Esophagus squamous epithelium (tissue), 5 donors: Measurements from ENCODE around the gene CHST8. TPM values are rescaled to one million over a fixed set of nuclear protein-coding genes. Genes with fewer than 3 reads are reported as not detected.

Experiments used
- DNase-seq: peaks from one replicate; lab custom pipeline; 2025; lab: John Stamatoyannopoulos, UW
- H3K27ac ChIP-seq, 4 donors: fragments of 200-600 bp; sonication (generic); one replicate each; pipeline ENCODE4 v1.5.1; 2016 to 2019; ENCODE audit warnings: mild to moderate bottlenecking in 1 of 4
- H3K27me3 ChIP-seq, 4 donors: fragments of 200-600 bp; sonication (generic); 1 replicate in 3 of 4; 2 replicates in 1 of 4; pipeline versions ENCODE4 v1.5.1 to v1.6.0; 2017 to 2021; ENCODE audit warnings: antibody characterized with exemption in 1 of 4
- H3K36me3 ChIP-seq, 3 donors: fragments of 200-600 bp; sonication (generic); one replicate each; pipeline ENCODE4 v1.5.1; 2016 to 2019
- H3K4me1 ChIP-seq, 3 donors: fragments of 200-600 bp; sonication (generic); one replicate each; pipeline ENCODE4 v1.5.1; 2017 to 2019
- H3K4me3 ChIP-seq, 4 donors: fragments of 200-600 bp; sonication (generic); 1 replicate in 3 of 4; 2 replicates in 1 of 4; pipeline ENCODE4 v1.5.1; 2016 to 2019; ENCODE audit warnings: mild to moderate bottlenecking in 2 of 4, moderate library complexity in 1 of 4
- H3K9me3 ChIP-seq, 3 donors: fragments of 200-600 bp; sonication (generic); one replicate each; pipeline ENCODE4 v1.5.1; 2016 to 2019
- POLR2A ChIP-seq, 4 donors: fragments of 450-650 bp; IDR thresholded peaks; one replicate each; pipeline ENCODE4 v1.6.1; 2017; ENCODE audit warnings: antibody characterized with exemption in 4 of 4, mild to moderate bottlenecking in 4 of 4, moderate library complexity in 3 of 4
- WGBS, 2 donors: methylation state at CpG; one replicate each; pipeline ENCODE4 v1.1.5; 2018; 5-methylcytosine and 5-hydroxymethylcytosine counted together
- intact Hi-C: fragments of 100-400 bp; cut with DNase I; formaldehyde crosslinking; loops from one replicate; pipeline ENCODE4 v1.15.0; 2022
- total RNA-seq, 4 donors: library from RNA; depleted of rRNA; stranded (reverse); fragments of >200 nt; gene quantifications; one replicate each; pipeline ENCODE4 v1.1.0, GENCODE V29; 2016
- TF ChIP-seq, protein P1 (sequence below), 6 experiments: fragments of 450-650 bp in 4 of 6; fragments of 200-600 bp in 2 of 6; sonication (generic) in 2 of 6; IDR thresholded peaks; one replicate each; pipeline ENCODE4 v1.5.1; 2016 to 2019; ENCODE audit warnings: antibody characterized with exemption in 6 of 6, mild to moderate bottlenecking in 4 of 6, moderate library complexity in 4 of 6
- donor health status: DM: yes; HTN: yes; CAD: no.

Gene CHST8
- total RNA-seq, 4 donors from 2014 or later = 0.38 TPM; not detected in 3

DNA sequence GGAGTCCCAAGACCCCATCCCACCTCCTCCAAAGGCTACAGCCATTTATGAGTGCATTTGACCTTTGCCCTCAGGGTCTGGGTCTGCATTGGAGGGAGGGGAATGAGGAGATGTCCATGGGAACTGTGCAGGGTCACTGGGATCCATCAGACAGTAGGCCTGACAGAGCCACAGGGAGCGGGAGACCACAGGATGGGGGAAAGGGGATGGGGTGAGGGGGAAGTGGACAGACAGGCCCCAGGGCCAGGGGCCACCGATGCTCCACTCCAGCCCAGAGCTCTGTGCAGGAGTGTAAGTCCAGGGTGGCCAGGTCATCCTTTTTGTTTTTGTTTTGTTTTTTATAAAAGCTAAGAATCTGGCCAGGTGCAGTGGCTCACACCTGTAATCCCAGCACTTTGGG is 82.5 kb downstream of the CHST8 start:
- Histone ChIP-seq H3K4me1 (no peaks in the 10 kb centered on the region), H3K9me3 (no peaks in the 10 kb centered on the region), H3K27ac (no peak overlapping the region), H3K27me3 (peaks cover 0 to 18% (median 0%) of the 10 kb centered on the region in 4 donors), H3K4me3 (no peak overlapping the region), H3K36me3 (no peaks in the 10 kb centered on the region)
- intact Hi-C loops = no loop called here
- TF ChIP-seq, protein P1, sequence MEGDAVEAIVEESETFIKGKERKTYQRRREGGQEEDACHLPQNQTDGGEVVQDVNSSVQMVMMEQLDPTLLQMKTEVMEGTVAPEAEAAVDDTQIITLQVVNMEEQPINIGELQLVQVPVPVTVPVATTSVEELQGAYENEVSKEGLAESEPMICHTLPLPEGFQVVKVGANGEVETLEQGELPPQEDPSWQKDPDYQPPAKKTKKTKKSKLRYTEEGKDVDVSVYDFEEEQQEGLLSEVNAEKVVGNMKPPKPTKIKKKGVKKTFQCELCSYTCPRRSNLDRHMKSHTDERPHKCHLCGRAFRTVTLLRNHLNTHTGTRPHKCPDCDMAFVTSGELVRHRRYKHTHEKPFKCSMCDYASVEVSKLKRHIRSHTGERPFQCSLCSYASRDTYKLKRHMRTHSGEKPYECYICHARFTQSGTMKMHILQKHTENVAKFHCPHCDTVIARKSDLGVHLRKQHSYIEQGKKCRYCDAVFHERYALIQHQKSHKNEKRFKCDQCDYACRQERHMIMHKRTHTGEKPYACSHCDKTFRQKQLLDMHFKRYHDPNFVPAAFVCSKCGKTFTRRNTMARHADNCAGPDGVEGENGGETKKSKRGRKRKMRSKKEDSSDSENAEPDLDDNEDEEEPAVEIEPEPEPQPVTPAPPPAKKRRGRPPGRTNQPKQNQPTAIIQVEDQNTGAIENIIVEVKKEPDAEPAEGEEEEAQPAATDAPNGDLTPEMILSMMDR (IDR thresholded peaks at IDR 0.05) = no peak
- TF ChIP-seq POLR2A (IDR thresholded peaks at IDR 0.05) = no peak
- no peak for DNase-seq
- WGBS, 2 donors = 68 to 93% methylated on average over 2 of the region's 2 CpGs

DNA sequence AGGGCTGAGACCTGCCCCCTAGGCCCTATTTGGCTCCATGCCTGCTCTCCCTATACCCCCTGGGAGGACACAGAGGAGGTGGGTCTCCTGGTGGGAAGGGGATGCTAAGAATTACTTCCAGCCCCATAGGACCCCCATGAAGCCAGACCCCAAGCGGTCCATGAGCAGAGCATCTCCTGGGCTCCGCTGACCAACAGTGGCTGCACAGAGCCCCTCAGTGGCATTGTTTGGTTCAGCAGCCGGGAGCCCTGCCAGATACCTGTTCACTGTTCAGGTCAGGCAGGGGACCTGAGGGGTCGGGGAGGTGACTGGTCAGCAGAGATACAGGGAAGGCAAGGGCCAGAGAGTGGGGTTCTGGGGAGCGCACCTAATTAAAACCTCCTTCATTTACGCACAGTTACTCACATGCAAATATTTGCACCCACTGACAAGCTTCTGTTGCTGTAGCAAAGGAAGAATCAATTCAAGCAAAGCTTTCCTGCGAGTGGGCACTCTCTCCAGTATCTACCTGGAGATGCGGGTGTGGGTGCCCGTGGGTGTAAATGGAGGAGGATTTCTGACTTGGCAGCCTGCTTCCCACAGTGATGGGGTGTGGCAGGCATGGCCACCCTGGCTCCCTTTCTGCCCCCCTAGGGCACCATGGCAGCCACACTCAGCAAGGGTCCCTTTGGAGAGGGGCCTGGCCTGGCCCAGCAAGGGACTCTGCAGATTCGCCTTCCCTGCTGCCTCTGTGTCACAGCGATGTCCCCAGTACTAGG is 83.5 kb downstream of the CHST8 start:
- Histone ChIP-seq H3K27ac (no peak overlapping the region), H3K36me3 (no peaks in the 10 kb centered on the region), H3K27me3 (peaks cover 0 to 18% (median 0%) of the 10 kb centered on the region in 4 donors), H3K4me3 (no peak overlapping the region), H3K9me3 (no peaks in the 10 kb centered on the region), H3K4me1 (no peaks in the 10 kb centered on the region)
- intact Hi-C loops = no loop called here
- 60 to 79% methylated on average over 4 to 11 of the region's 11 CpGs for WGBS, 2 donors
- no peak for DNase-seq
- no peak for TF ChIP-seq POLR2A (IDR thresholded peaks at IDR 0.05)
- TF ChIP-seq, protein P1 (IDR thresholded peaks at IDR 0.05) = no peak

DNA sequence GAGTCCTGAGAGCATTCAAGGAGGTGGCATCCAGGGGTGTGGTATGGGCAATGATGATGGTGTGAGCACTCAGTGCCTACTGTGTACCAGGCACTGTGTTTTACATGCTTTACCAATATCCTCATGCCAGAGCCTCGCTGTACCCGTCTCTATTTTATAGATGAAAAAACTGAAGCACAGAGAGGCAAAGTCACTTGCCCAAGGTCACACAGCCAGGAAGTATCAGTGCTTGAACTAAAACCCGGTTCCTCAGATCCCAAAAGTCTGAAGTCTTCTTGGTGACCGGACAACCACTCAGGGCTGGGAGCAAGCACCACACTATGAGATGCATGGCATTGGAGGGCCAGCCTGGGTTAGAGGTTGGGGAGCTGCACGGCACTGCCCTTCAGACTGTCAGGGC is 84.1 kb downstream of the CHST8 start:
- no peak overlapping the region for H3K27ac ChIP-seq
- H3K9me3 ChIP-seq = no peaks in the 10 kb centered on the region
- H3K4me3 ChIP-seq = no peak overlapping the region
- 57 to 77% methylated on average over 4 to 5 of the region's 5 CpGs for WGBS, 2 donors
- H3K27me3 ChIP-seq = peaks cover 0 to 14% (median 0%) of the 10 kb centered on the region in 4 donors
- no peak for DNase-seq
- no peaks in the 10 kb centered on the region for H3K36me3 ChIP-seq
- intact Hi-C loops = no loop called here
- TF ChIP-seq, protein P1 (IDR thresholded peaks at IDR 0.05) = no peak
- no peak for TF ChIP-seq POLR2A (IDR thresholded peaks at IDR 0.05)
- no peaks in the 10 kb centered on the region for H3K4me1 ChIP-seq

DNA sequence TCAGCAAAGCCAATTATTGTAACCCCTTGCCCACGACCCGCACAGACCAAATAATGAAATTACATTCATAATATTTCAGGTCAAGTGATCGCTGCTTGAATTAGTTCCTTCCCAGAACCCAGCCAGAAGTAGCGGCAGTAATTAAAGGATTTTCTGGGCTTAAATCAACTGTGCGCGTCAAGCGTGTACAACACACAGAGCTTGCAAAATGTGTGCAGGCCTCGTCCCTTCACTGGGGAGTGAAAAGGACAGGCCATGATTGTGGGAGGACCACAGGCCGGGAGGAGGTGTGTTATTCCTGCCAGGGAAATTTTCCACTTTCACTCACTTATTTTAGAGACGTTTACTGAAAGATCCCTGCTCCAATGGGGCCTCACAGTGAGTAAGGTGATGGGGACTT is 84.9 kb downstream of the CHST8 start:
- no peaks in the 10 kb centered on the region for H3K4me1 ChIP-seq
- WGBS, 2 donors = 65 to 83% methylated on average over 9 to 10 of the region's 10 CpGs
- no peak for TF ChIP-seq POLR2A (IDR thresholded peaks at IDR 0.05)
- TF ChIP-seq, protein P1 (IDR thresholded peaks at IDR 0.05) = no peak
- H3K27ac ChIP-seq = no peak overlapping the region
- H3K9me3 ChIP-seq = no peaks in the 10 kb centered on the region
- peaks cover 0 to 16% (median 0%) of the 10 kb centered on the region in 4 donors for H3K27me3 ChIP-seq
- no peak overlapping the region for H3K4me3 ChIP-seq
- no peaks in the 10 kb centered on the region for H3K36me3 ChIP-seq
- no peak for DNase-seq
- intact Hi-C loops = no loop called here

DNA sequence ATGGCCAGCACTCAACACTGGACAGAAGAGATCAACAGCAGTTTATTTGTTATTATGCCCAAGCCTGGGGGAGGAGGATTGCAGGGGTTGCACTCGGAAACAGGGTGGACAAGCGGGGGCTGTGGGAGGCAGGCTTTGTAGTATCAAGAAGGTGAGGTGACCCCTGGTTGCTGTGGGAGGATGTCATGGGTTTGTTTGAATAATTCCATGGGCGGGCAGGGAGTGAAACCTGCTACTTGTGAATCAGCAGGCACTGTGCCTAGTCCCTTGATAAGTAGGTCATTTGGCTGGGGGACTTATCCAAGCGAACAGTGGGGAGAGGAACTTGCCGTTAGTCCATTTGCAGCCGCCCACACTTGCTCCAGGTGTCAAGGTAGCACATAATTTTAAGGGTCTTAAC is 90.5 kb downstream of the CHST8 start:
- intact Hi-C loops = no loop called here
- Histone ChIP-seq H3K27me3 (peaks cover 0 to 21% (median 0%) of the 10 kb centered on the region in 4 donors), H3K4me1 (no peaks in the 10 kb centered on the region), H3K4me3 (no peak overlapping the region), H3K27ac (no peak overlapping the region), H3K9me3 (peaks cover 0 to 8% (median 0%) of the 10 kb centered on the region in 3 donors), H3K36me3 (no peaks in the 10 kb centered on the region)
- TF ChIP-seq, protein P1 (IDR thresholded peaks at IDR 0.05) = no peak
- no peak for TF ChIP-seq POLR2A (IDR thresholded peaks at IDR 0.05)
- DNase-seq = no peak
- 45 to 51% methylated on average over 4 to 5 of the region's 6 CpGs for WGBS, 2 donors
